Activated CD4-positive, alpha-beta T cell treated with anti-CD3 and anti-CD28 coated beads, Interleukin-2, amount 50 U/mL, for 1 hour (primary cell): ENCODE data around the gene CRELD1.

ENCODE experiments used
- DNase-seq: peaks from one replicate; pipeline ENCODE4 v3.0.0-alpha.2; 2020

Gene CRELD1

DNA sequence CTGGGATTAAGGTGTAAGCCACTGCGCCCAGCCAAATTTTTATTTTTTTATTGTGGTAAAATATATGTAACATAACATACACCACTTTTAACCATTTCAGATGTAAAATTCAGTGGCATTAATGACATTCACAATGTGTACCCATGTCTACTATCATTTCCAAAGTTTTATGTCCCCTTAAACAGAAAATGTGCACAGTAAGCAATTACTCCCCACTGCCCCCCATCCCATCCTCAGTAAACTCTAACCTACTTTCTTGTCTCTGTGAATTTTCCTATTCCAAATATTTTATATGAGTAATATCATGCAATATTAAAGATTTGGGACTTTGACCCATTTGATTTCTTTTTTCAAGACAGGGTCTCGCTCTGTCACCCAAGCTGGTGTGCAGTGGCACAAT, 33.2 kb downstream of the CRELD1 start:
- no peak for DNase-seq

GRCh38 chr3:9969632-9970019, 36.0 kb downstream of the CRELD1 start:
- no peak for DNase-seq

DNA sequence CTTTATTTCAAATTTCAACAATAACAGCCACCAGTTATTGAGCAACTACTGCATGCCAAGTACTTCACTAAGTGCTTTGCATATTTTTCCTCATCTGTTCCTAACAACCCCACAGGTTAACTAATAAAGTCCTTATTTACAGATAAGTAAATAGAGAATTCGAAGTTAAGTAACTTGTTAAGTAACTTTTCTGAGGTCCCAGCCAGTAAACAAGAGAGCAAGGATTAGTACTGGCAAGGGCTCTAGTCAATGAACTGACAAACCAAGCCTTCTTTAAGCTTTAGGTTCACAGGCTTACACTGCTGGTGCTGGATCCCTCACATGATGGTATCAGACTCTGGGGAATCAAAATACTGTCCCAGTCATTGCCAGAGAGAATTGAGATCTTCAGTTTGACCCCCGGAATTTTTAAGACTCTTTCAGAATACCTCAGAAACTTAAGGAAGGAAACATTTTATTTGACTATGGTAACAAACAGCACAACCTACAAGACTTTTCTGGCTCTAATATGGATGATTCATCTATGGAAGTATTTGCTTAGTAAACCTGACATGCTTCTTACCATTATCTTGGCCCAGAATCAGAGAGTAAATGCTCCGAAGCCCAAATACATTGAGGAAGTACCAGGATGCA, 36.5 kb downstream of the CRELD1 start:
- DNase-seq: no peak

- DNase-seq: no peak
Observed at GRCh38 chr3:9976721-9977709, 43.4 kb downstream of the CRELD1 start.

DNA sequence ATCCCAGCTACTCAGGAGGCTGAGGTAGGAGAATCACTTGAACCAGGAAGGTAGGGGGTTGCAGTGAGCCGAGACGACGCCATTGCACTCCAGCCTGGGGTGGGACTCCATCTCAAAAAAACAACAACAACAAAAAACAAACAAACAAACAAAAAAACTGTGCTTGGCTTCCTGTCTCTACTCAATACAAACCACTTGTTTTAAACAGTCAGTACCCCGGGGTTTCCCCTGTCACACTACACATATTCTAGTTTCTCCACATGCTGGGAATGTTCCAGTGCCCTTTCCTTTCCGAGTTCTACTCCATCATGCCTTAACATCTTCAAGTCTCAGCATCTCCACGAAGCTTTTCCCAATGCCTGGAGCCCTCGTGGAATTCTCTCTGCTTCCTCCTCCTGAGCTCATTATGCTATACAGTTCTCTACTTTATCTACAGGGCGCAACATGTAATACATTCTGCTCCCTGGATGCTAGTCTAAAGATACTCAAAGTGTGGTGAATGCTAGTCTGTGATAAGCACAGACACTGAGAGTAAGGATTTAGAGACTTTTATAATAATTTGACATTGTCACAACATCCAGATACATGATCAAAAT, 45.2 kb downstream of the CRELD1 start:
- DNase-seq: no peak

DNA sequence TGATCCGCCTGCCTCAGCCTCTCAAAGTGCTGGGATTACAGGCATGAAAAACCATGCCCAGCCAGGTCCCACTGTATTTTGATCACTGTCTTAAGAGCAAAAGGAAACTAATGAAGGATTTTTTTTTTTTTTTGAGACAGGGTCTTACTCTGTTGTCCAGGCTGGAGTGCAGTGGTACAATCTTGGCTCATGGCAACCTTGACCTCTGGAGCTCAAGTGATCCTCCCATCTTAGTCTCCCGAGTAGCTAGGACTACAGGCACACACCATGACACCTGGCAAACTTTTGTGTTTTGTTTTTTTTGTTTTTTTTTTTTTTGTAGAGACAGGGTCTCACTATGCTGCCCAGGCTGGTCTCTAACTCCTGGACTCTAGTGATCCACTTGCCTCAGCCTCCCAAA, 46.6 kb downstream of the CRELD1 start:
- DNase-seq: no peak

GRCh38 chr3:9986230-9986725, 52.6 kb downstream of the CRELD1 start:
- no peak for DNase-seq

GRCh38 chr3:9994086-9994844, 60.6 kb downstream of the CRELD1 start:
- DNase-seq: no peak
